C4-2B (cell line): ENCODE measurements around the gene SWAP70.

Experiments
- ZFX ChIP-seq: fragments of 450-650 bp; IDR thresholded peaks from 2 replicates; pipeline ENCODE4 v1.6.1; 2017
- TF ChIP-seq, protein P1 (sequence below): fragments of 450-650 bp; conservative IDR thresholded peaks from 2 replicates; pipeline ENCODE4 v1.5.1; 2017; ENCODE audit warnings: mild to moderate bottlenecking

DNA sequence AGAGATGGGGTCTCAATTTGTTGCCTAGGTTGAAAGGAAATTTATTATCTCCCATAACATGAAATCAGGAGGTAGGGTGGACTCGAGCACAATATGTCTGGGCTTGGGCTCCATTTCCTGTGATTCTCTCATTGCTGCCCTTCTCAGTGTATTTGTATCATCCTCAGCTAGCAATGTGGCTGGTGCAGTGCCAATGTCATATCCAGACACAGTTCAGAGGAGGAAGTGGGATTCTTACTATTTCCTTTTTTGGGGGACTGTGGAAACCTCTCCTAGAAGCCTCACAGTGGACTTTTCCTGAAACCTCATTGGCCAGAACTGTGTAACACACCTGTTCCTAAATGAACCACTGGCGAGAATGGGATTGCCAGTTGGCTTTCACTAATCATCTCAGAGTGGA, 21.0 kb upstream of the SWAP70 start:
- TF ChIP-seq, protein P1, sequence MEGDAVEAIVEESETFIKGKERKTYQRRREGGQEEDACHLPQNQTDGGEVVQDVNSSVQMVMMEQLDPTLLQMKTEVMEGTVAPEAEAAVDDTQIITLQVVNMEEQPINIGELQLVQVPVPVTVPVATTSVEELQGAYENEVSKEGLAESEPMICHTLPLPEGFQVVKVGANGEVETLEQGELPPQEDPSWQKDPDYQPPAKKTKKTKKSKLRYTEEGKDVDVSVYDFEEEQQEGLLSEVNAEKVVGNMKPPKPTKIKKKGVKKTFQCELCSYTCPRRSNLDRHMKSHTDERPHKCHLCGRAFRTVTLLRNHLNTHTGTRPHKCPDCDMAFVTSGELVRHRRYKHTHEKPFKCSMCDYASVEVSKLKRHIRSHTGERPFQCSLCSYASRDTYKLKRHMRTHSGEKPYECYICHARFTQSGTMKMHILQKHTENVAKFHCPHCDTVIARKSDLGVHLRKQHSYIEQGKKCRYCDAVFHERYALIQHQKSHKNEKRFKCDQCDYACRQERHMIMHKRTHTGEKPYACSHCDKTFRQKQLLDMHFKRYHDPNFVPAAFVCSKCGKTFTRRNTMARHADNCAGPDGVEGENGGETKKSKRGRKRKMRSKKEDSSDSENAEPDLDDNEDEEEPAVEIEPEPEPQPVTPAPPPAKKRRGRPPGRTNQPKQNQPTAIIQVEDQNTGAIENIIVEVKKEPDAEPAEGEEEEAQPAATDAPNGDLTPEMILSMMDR: no peak
- no peak for TF ChIP-seq ZFX
